ENCODE results near the gene USP47.

The USP47 gene

GRCh38 chr11:11969380-11970215 is 127.8 kb downstream of the USP47 start:
- DNase-seq: no peak

- no peak for DNase-seq
Observed at GRCh38 chr11:11970556-11970955, 128.8 kb downstream of the USP47 start.

GRCh38 chr11:11971906-11972547 is 130.3 kb downstream of the USP47 start:
- DNase-seq: no peak

GRCh38 chr11:11972730-11973341 is 131.1 kb downstream of the USP47 start:
- no peak for DNase-seq

- no peak for DNase-seq
Observed at GRCh38 chr11:11973361-11973800, 131.6 kb downstream of the USP47 start.

GRCh38 chr11:11973866-11974265 is 132.1 kb downstream of the USP47 start:
- DNase-seq: no peak

- DNase-seq: no peak
Observed at GRCh38 chr11:11975201-11976092, 133.7 kb downstream of the USP47 start.

GRCh38 chr11:11976481-11977127 is 134.8 kb downstream of the USP47 start:
- no peak for DNase-seq

- no peak for DNase-seq
Observed at GRCh38 chr11:11977206-11977938, 135.6 kb downstream of the USP47 start.

GRCh38 chr11:11978098-11978637 is 136.4 kb downstream of the USP47 start:
- no peak for DNase-seq

- DNase-seq: no peak
Observed at GRCh38 chr11:11978792-11979487, 137.2 kb downstream of the USP47 start.

GRCh38 chr11:11979488-11980117 is 137.8 kb downstream of the USP47 start:
- no peak for DNase-seq

GRCh38 chr11:11980200-11980599 is 138.4 kb downstream of the USP47 start:
- no peak for DNase-seq

- DNase-seq: no peak
Observed at GRCh38 chr11:11980841-11981308, 139.1 kb downstream of the USP47 start.

- DNase-seq: no peak
Observed at GRCh38 chr11:11981364-11981763, 139.6 kb downstream of the USP47 start.

GRCh38 chr11:11981840-11982239 is 140.1 kb downstream of the USP47 start:
- no peak for DNase-seq

GRCh38 chr11:11982461-11982860 is 140.7 kb downstream of the USP47 start:
- no peak for DNase-seq

GRCh38 chr11:11982975-11983374 is 141.2 kb downstream of the USP47 start:
- no peak for DNase-seq

- DNase-seq: no peak
Observed at GRCh38 chr11:11983427-11983826, 141.7 kb downstream of the USP47 start.

- DNase-seq: no peak
Observed at GRCh38 chr11:11984563-11984962, 142.8 kb downstream of the USP47 start.
